Gastroesophageal sphincter (tissue), 3 donors: ENCODE measurements around the gene PFN2.
"Not testable (repeated sequence)": the region's sequence is repeated elsewhere in the genome, so short reads cannot be mapped to it uniquely, and the experiment has no call there.

Experiments
- CTCF ChIP-seq, 4 experiments: fragments of 200-600 bp in 2 of 4; fragments of 450-650 bp in 2 of 4; sonication (generic) in 1 of 4; IDR thresholded peaks; one replicate each; pipeline ENCODE4 v1.5.1; 2017 to 2019; ENCODE audit warnings: antibody characterized with exemption in 4 of 4, mild to moderate bottlenecking in 2 of 4, moderate library complexity in 2 of 4
- EP300 ChIP-seq: sonication (generic); formaldehyde crosslinking; IDR thresholded peaks from one replicate; pipeline ENCODE4 v1.6.1; 2017; ENCODE audit warnings: antibody characterized with exemption, mild to moderate bottlenecking
- POLR2A ChIP-seq, 2 donors: fragments of 450-650 bp; IDR thresholded peaks; one replicate each; pipeline ENCODE4 v1.6.1; 2017; ENCODE audit warnings: antibody characterized with exemption in 2 of 2, mild to moderate bottlenecking in 2 of 2, moderate library complexity in 1 of 2
- POLR2AphosphoS5 ChIP-seq: sonication (generic); formaldehyde crosslinking; IDR thresholded peaks from one replicate; pipeline ENCODE4 v1.6.1; 2017; ENCODE audit warnings: antibody characterized with exemption

- TF ChIP-seq POLR2AphosphoS5; CTCF (IDR thresholded peaks at IDR 0.05); POLR2A (IDR thresholded peaks at IDR 0.05); EP300: not testable (repeated sequence)
These were observed 26.7 kb downstream of the PFN2 start for GRCh38 chr3:149943966-149944365.
